CD14-positive monocyte (primary cell): ENCODE measurements around the gene ING1. TPM values are rescaled to one million over a fixed set of nuclear protein-coding genes. Genes with fewer than 3 reads are reported as not detected.

ENCODE experiments used
- DNase-seq, 3 donors: peaks; one replicate each; pipeline ENCODE4 v3.0.0-alpha.2; 2011 to 2022
- H2AFZ ChIP-seq: 2 replicates; pipeline ENCODE4 v1.6.0; 2012; ENCODE audit warnings: mild to moderate bottlenecking, low read depth, low read length, inconsistent platforms; ENCODE audit not compliant: insufficient read depth, poor library complexity, severe bottlenecking
- H3K27ac ChIP-seq, 2 donors: 1 replicate in 1 of 2; 2 replicates in 1 of 2; pipeline ENCODE4 v1.5.1; 2012 to 2013; ENCODE audit warnings: low read length in 2 of 2, control low read depth in 1 of 2, inconsistent platforms in 1 of 2, low read depth in 1 of 2, mild to moderate bottlenecking in 1 of 2
- H3K27me3 ChIP-seq, 2 donors: one replicate each; pipeline versions ENCODE4 v1.6.0 to v1.6.1; 2011 to 2013; ENCODE audit warnings: low read length in 2 of 2; ENCODE audit not compliant: control insufficient read depth in 2 of 2, insufficient read depth in 2 of 2
- H3K36me3 ChIP-seq, 2 donors: replicated peaks in 1 of 2; 1 replicate in 1 of 2; 2 replicates in 1 of 2; pipeline versions ENCODE4 v1.5.1 to v1.6.1; 2012 to 2013; ENCODE audit warnings: low read length in 2 of 2, control low read depth in 1 of 2, inconsistent platforms in 1 of 2, mild to moderate bottlenecking in 1 of 2; ENCODE audit not compliant: insufficient read depth in 2 of 2, control insufficient read depth in 1 of 2
- H3K4me1 ChIP-seq, 2 donors: 1 replicate in 1 of 2; 2 replicates in 1 of 2; pipeline versions ENCODE4 v1.5.1 to v1.6.1; 2012 to 2013; ENCODE audit warnings: low read length in 2 of 2, control low read depth in 1 of 2, inconsistent platforms in 1 of 2, mild to moderate bottlenecking in 1 of 2, moderate library complexity in 1 of 2; ENCODE audit not compliant: insufficient read depth in 2 of 2, control insufficient read depth in 1 of 2
- H3K4me2 ChIP-seq: replicated peaks from 2 replicates; pipeline ENCODE3; 2012; ENCODE audit warnings: low read length, moderate library complexity, mild to moderate bottlenecking; ENCODE audit not compliant: poor library complexity, severe bottlenecking; ENCODE audit errors: extremely low read depth
- H3K4me3 ChIP-seq, 3 experiments: fragments of 200-600 bp in 1 of 3; sonication (generic) in 1 of 3; replicated peaks in 1 of 3; 1 replicate in 2 of 3; 2 replicates in 1 of 3; pipeline ENCODE4 v1.5.1; 2011 to 2013; ENCODE audit warnings: low read length in 3 of 3, mild to moderate bottlenecking in 3 of 3, control low read depth in 2 of 3, low read depth in 2 of 3, inconsistent platforms in 1 of 3, moderate library complexity in 1 of 3
- H3K79me2 ChIP-seq: 2 replicates; pipeline ENCODE4 v1.6.0; 2012; ENCODE audit warnings: mild to moderate bottlenecking, control low read depth, inconsistent platforms, low read length, moderate library complexity; ENCODE audit not compliant: insufficient read depth
- H3K9ac ChIP-seq: 2 replicates; pipeline ENCODE4 v1.6.0; 2017; ENCODE audit warnings: low read length, mild to moderate bottlenecking; ENCODE audit not compliant: insufficient read depth, poor library complexity, severe bottlenecking
- H3K9me3 ChIP-seq, 2 donors: replicated peaks in 1 of 2; 1 replicate in 1 of 2; 2 replicates in 1 of 2; pipeline versions ENCODE4 v1.5.1 to v1.6.1; 2012 to 2013; ENCODE audit warnings: low read length in 2 of 2, control low read depth in 1 of 2; ENCODE audit not compliant: control insufficient read depth in 1 of 2, insufficient read depth in 1 of 2
- H4K20me1 ChIP-seq: 2 replicates; pipeline ENCODE4 v1.6.0; 2012; ENCODE audit warnings: mild to moderate bottlenecking, low read length, control low read depth, moderate library complexity; ENCODE audit not compliant: insufficient read depth
- H3K27ac Mint-ChIP-seq, 7 donors: one replicate each; pipeline ENCODE4 v1.8.0; 2020; ENCODE audit warnings: mild to moderate bottlenecking in 7 of 7, mixed read lengths in 7 of 7, moderate library complexity in 6 of 7, inconsistent platforms in 2 of 7
- H3K27me3 Mint-ChIP-seq, 3 donors: one replicate each; pipeline ENCODE4 v1.8.0; 2021 to 2022; ENCODE audit warnings: low read depth in 3 of 3, mild to moderate bottlenecking in 3 of 3, mixed read lengths in 3 of 3, moderate library complexity in 3 of 3, inconsistent platforms in 1 of 3
- H3K36me3 Mint-ChIP-seq, 2 donors: one replicate each; pipeline ENCODE4 v1.8.0; 2020; ENCODE audit warnings: mixed read lengths in 2 of 2, inconsistent platforms in 1 of 2, mild to moderate bottlenecking in 1 of 2
- H3K4me1 Mint-ChIP-seq: one replicate; pipeline ENCODE4 v1.8.0; 2020; ENCODE audit warnings: mild to moderate bottlenecking, mixed read lengths
- H3K4me3 Mint-ChIP-seq, 2 donors: one replicate each; pipeline ENCODE4 v1.8.0; 2020; ENCODE audit warnings: mild to moderate bottlenecking in 2 of 2, mixed read lengths in 2 of 2, moderate library complexity in 1 of 2
- H3K9me3 Mint-ChIP-seq, 7 donors: one replicate each; pipeline ENCODE4 v1.8.0; 2020 to 2022; ENCODE audit warnings: mixed read lengths in 7 of 7, mild to moderate bottlenecking in 6 of 7, moderate library complexity in 6 of 7, inconsistent platforms in 2 of 7
- CTCF ChIP-seq: fragments of 200-600 bp; IDR thresholded peaks from one replicate; pipeline ENCODE4 v1.8.0; 2022; ENCODE audit warnings: antibody characterized with exemption, mild to moderate bottlenecking
- WGBS: methylation state at CpG from one replicate; pipeline ENCODE4 v1.1.5; 2013; ENCODE audit warnings: missing lambda C conversion rate; ENCODE audit not compliant: insufficient coverage; 5-methylcytosine and 5-hydroxymethylcytosine counted together
- intact Hi-C, 2 donors: fragments of 100-400 bp; cut with micrococcal nuclease; formaldehyde crosslinking; loops; one replicate each; pipeline versions ENCODE4 v1.15.0 to v1.15.1; 2023
- polyA minus RNA-seq: library from RNA; depleted of rRNA, polyadenylated mRNA; stranded (reverse); fragments of >200 nt; gene quantifications from 2 replicates; pipeline ENCODE4 v1.2.3, GENCODE V29; 2012
- polyA plus RNA-seq, 3 donors: library from polyadenylated mRNA; depleted of rRNA in 1 of 3; unstranded in 2 of 3; stranded (reverse) in 1 of 3; fragments of 300-500 nt in 2 of 3; fragments of >200 nt in 1 of 3; fragmentation: Illumina TruSeq in 2 of 3; gene quantifications; 1 replicate in 2 of 3; 2 replicates in 1 of 3; pipeline ENCODE4 v1.2.3, GENCODE V29; 2012 to 2021
- total RNA-seq, 12 experiments: library from RNA in 1 of 12; stranded (reverse) in 1 of 12; fragments of 120-200 nt in 1 of 12; gene quantifications; one replicate each; pipeline ENCODE4 v1.2.4 and lab custom pipeline; 2013 to 2026; ENCODE audit warnings: mixed read lengths in 6 of 12, inconsistent platforms in 1 of 12

ING1 gene
- total RNA-seq (2013) = 24.8 TPM
- polyA plus RNA-seq = 100 to 1,000 TPM in 1 of 3 donors, 10 to 100 TPM in 1, 1 to 10 TPM in 1; 8.4 to 128 (median 11.8) TPM
- 37.3 and 58.6 TPM in 2 replicates for polyA minus RNA-seq
- 9.2 to 26.6 (median 22.9) reads per million in 11 experiments for total RNA-seq (lab: John Stamatoyannopoulos, UW)

DNA sequence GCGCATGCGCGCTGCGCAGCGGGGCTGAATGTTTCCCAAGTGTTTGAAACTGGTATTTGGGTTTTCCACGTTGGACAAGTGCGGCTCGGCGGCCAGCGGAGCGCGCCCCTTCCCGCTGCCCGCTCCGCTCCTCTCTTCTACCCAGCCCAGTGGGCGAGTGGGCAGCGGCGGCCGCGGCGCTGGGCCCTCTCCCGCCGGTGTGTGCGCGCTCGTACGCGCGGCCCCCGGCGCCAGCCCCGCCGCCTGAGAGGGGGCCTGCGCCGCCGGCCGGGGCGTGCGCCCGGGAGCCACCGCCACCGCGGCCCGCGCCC, at the start of gene ING1:
TSS of gene ING1 (plus strand) at position 59 of the 311 bp plus-strand sequence. CDS start 450 bp downstream, outside the sequence.
- peaks cover 62% of the 10 kb centered on the region for H3K79me2 ChIP-seq
- DNase-seq = peak in 2 of 3 donors; percentile 64 to 76

DNA sequence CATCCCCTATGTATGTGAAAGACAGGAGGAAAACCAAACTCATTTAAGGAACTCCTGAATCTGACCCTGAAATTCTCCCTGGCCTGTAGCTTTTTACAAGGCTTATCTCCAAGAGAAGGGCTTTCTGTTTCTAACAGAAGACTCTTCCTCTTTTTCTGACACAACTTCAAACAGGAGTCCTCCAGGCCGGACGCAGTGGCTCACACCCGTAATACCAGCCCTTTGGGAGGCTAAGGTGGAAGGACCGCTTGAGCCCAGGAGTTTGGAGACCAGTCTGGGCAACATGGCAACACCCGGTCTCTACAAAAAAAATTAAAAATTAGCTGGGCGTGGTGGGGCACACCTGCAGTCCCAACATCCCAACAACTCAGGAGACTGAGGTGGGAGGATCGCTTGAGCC, 49.5 kb upstream of the ING1 start:
- intact Hi-C loops = loop anchor here (5.0 to 10.0 kb wide), 3 partner anchors 33 to 251 kb away; partner anchors contain the start of gene ANKRD10 (in 1 of the 2)
- peaks cover 73% of the 10 kb centered on the region for H3K79me2 ChIP-seq
- Mint-ChIP-seq H3K27ac (peak overlapping the region; percentile 97 to 99 (median 98)), H3K36me3 (peaks cover 41 to 65% of the 10 kb centered on the region in 2 donors), H3K27me3 (peaks cover 0 to 1% (median 0%) of the 10 kb centered on the region in 3 donors), H3K9me3 (no peaks in the 10 kb centered on the region), H3K4me1 (peaks cover 81% of the 10 kb centered on the region), H3K4me3 (peak overlapping the region; percentile 47 to 90)
- peak in 2 of 3 donors; percentile 59 to 68 for DNase-seq
- peak overlapping the region; percentile 72 for H3K4me2 ChIP-seq
- peak overlapping the region; percentile 91 to 98 for H3K27ac ChIP-seq
- WGBS = 67% methylated on average over 3 of the region's 7 CpGs
- no peaks in the 10 kb centered on the region for H3K9me3 ChIP-seq
- H3K9ac ChIP-seq = peak overlapping the region; percentile 42
- H3K27me3 ChIP-seq = no peaks in the 10 kb centered on the region
- peaks cover 84 to 86% of the 10 kb centered on the region in 2 donors for H3K4me1 ChIP-seq
- H3K36me3 ChIP-seq = peaks cover 24 to 25% of the 10 kb centered on the region in 2 donors
- no peaks in the 10 kb centered on the region for H4K20me1 ChIP-seq
- no peak overlapping the region for H2AFZ ChIP-seq
- TF ChIP-seq CTCF = no peak
- peak overlapping the region in 1 of 3 experiments; percentile 66 for H3K4me3 ChIP-seq

More for the DNA sequence above, at the start of gene ING1:
- Mint-ChIP-seq H3K9me3 (peaks cover 0 to 2% (median 0%) of the 10 kb centered on the region in 7 donors), H3K27ac (peak within 1 kb of the TSS; percentile 93 to 98 (median 97)), H3K4me3 (peak within 1 kb of the TSS; percentile 96 to 98), H3K4me1 (peaks cover 42% of the 10 kb centered on the region), H3K36me3 (no peaks in the 10 kb centered on the region), H3K27me3 (peaks cover 0 to 4% (median 0%) of the 10 kb centered on the region in 3 donors)
- Histone ChIP-seq H3K9ac (peak within 1 kb of the TSS; percentile 86), H2AFZ (peak within 1 kb of the TSS; percentile 96), H3K27ac (peak within 1 kb of the TSS; percentile 92 to 98), H3K4me3 (peak within 1 kb of the TSS; percentile 86 to 100 (median 99)), H3K9me3 (no peaks in the 10 kb centered on the region), H4K20me1 (peaks cover 40% of the 10 kb centered on the region), H3K4me1 (peaks cover 40 to 44% of the 10 kb centered on the region in 2 donors), H3K36me3 (no peaks in the 10 kb centered on the region), H3K27me3 (no peaks in the 10 kb centered on the region), H3K4me2 (peak within 1 kb of the TSS; percentile 88)
- under 1% methylated on average over 40 of the region's 45 CpGs for WGBS
- no peak for TF ChIP-seq CTCF
- intact Hi-C loops = loop anchor here (2.0 to 10.0 kb wide), 6 partner anchors 56 to 441 kb away; partner anchors contain the start of genes ANKRD10 (in 2 of the 2) and RAB20 (in 1 of the 2)
